Stimulated activated CD4-positive, alpha-beta T cell treated with anti-CD3 and anti-CD28 coated beads, Interleukin-2, amount 100 ng/mL, for 48 hours (primary cell): ENCODE data around the gene SCN3A.

Experiments used
- DNase-seq, 2 donors: peaks; one replicate each; pipeline ENCODE4 v3.0.0-alpha.2; 2020

The SCN3A gene

GRCh38 chr2:165203689-165204559 lies at the start of gene SCN3A:
SCN3A (minus strand) TSS chr2:165204050; CDS start chr2:165176394, 27,656 bp downstream.
- DNase-seq: peak in 1 of 2 donors; percentile 2

GRCh38 chr2:165253178-165253577 lies 49.3 kb upstream of the SCN3A start:
- DNase-seq: no peak

GRCh38 chr2:165251366-165251765 lies 47.5 kb upstream of the SCN3A start:
- no peak for DNase-seq

- DNase-seq: no peak
Observed at GRCh38 chr2:165248238-165248637, 44.4 kb upstream of the SCN3A start.

GRCh38 chr2:165245081-165245793 lies 41.4 kb upstream of the SCN3A start:
- DNase-seq: no peak

GRCh38 chr2:165240916-165241315 lies 37.1 kb upstream of the SCN3A start:
- DNase-seq: no peak

GRCh38 chr2:165239856-165240515 lies 36.1 kb upstream of the SCN3A start:
- DNase-seq: no peak

- DNase-seq: no peak
Observed at GRCh38 chr2:165239230-165239629, 35.4 kb upstream of the SCN3A start, which contains the start of gene SCN2A. SCN2A (plus strand) TSS chr2:165239414; CDS start chr2:165295824, 56,410 bp downstream.

- DNase-seq: no peak
Observed at GRCh38 chr2:165238295-165238694, 34.4 kb upstream of the SCN3A start.

- DNase-seq: no peak
Observed at GRCh38 chr2:165237056-165237455, 33.2 kb upstream of the SCN3A start.

- no peak for DNase-seq
Observed at GRCh38 chr2:165227571-165227970, 23.7 kb upstream of the SCN3A start.

GRCh38 chr2:165224941-165225340 lies 21.1 kb upstream of the SCN3A start:
- no peak for DNase-seq

- no peak for DNase-seq
Observed at GRCh38 chr2:165219481-165219880, 15.6 kb upstream of the SCN3A start.

- no peak for DNase-seq
Observed at GRCh38 chr2:165214093-165214492, 10.2 kb upstream of the SCN3A start.

- no peak for DNase-seq
Observed at GRCh38 chr2:165208094-165208493, 4.2 kb upstream of the SCN3A start.

GRCh38 chr2:165205865-165206264 lies 2.0 kb upstream of the SCN3A start:
- DNase-seq: no peak

GRCh38 chr2:165202239-165202638 lies 1.6 kb downstream of the SCN3A start:
- DNase-seq: no peak

- no peak for DNase-seq
Observed at GRCh38 chr2:165198181-165198580, 5.7 kb downstream of the SCN3A start.

- no peak for DNase-seq
Observed at GRCh38 chr2:165197346-165197745, 6.5 kb downstream of the SCN3A start.

- no peak for DNase-seq
Observed at GRCh38 chr2:165196411-165196810, 7.4 kb downstream of the SCN3A start.

- DNase-seq: no peak
Observed at GRCh38 chr2:165193178-165193777, 10.6 kb downstream of the SCN3A start.

GRCh38 chr2:165192729-165193128 lies 11.1 kb downstream of the SCN3A start:
- DNase-seq: no peak
